H1 (cell line): ENCODE data around the gene TSPEAR. TPM values are rescaled to one million over a fixed set of nuclear protein-coding genes. Genes with fewer than 3 reads are reported as not detected.
A peak's percentile ranks its signal among the peaks of the same experiment; 100 is the strongest.

Experiments used
- CTCF ChIA-PET: fragments of 300-600 bp; sonication (Branson Sonifier 250); formaldehyde crosslinking; loops from one replicate; lab custom pipeline; 2021; ENCODE audit not compliant: partially characterized antibody; lab: Charles Lee
- POLR2A ChIA-PET: fragments of 300-600 bp; sonication (Branson Sonifier 250); formaldehyde crosslinking; loops from one replicate; lab custom pipeline; 2021; ENCODE audit warnings: inconsistent platforms; ENCODE audit not compliant: partially characterized antibody; lab: Charles Lee
- DNase-seq, 2 experiments: peaks; one replicate each; pipeline versions ENCODE4 v3.0.0 to v3.0.0-alpha.2; 2010 to 2022; ENCODE audit warnings: low spot score in 2 of 2, low read depth in 1 of 2, mixed read lengths in 1 of 2
- FAIRE-seq: peaks from 2 replicates; lab custom pipeline; 2011; peaks lifted over from hg19 to GRCh38; lab: Jason Lieb, UNC
- H2AFZ ChIP-seq: 2 replicates; pipeline ENCODE4 v1.8.1; 2012; ENCODE audit warnings: low read length, inconsistent platforms
- H2AK5ac ChIP-seq: 2 replicates; pipeline ENCODE4 v1.6.1; 2013; ENCODE audit warnings: low read depth, low read length
- H2BK120ac ChIP-seq: replicated peaks from 2 replicates; pipeline ENCODE3; 2013; ENCODE audit warnings: low read depth, low read length, inconsistent platforms
- H2BK12ac ChIP-seq: 2 replicates; pipeline ENCODE4 v1.6.1; 2013; ENCODE audit warnings: low read depth, low read length
- H2BK15ac ChIP-seq: 2 replicates; pipeline ENCODE4 v1.6.1; 2013; ENCODE audit warnings: low read length
- H2BK20ac ChIP-seq: 2 replicates; pipeline ENCODE4 v1.6.1; 2013; ENCODE audit warnings: low read length
- H2BK5ac ChIP-seq: 2 replicates; pipeline ENCODE4 v1.6.1; 2013; ENCODE audit warnings: low read depth, low read length
- H3K14ac ChIP-seq: 2 replicates; pipeline ENCODE4 v1.6.1; 2013; ENCODE audit warnings: inconsistent platforms; ENCODE audit not compliant: insufficient read length
- H3K18ac ChIP-seq: 2 replicates; pipeline ENCODE4 v1.6.1; 2013; ENCODE audit warnings: low read length; ENCODE audit errors: extremely low read depth
- H3K23ac ChIP-seq: 2 replicates; pipeline ENCODE4 v1.6.1; 2013; ENCODE audit warnings: inconsistent platforms; ENCODE audit not compliant: insufficient read length
- H3K23me2 ChIP-seq: 2 replicates; pipeline ENCODE4 v1.6.1; 2013; ENCODE audit warnings: low read depth, low read length
- H3K27ac ChIP-seq: 2 replicates; pipeline ENCODE4 v1.6.1; 2011; ENCODE audit warnings: low read depth, low read length, inconsistent platforms
- H3K27me3 ChIP-seq, 4 experiments: replicated peaks in 1 of 4; 1 replicate in 1 of 4; 2 replicates in 3 of 4; pipeline versions ENCODE4 v1.6.1 to v1.8.1; 2011 to 2013; ENCODE audit warnings: low read length in 3 of 4, mild to moderate bottlenecking in 3 of 4, inconsistent platforms in 2 of 4, mixed read lengths in 2 of 4, moderate library complexity in 1 of 4; ENCODE audit not compliant: control insufficient read depth in 3 of 4, insufficient read depth in 3 of 4; ENCODE audit errors: extremely low read depth in 1 of 4
- H3K36me3 ChIP-seq, 4 experiments: 2 replicates each; pipeline versions ENCODE4 v1.6.1 to v1.8.1; 2011 to 2013; ENCODE audit warnings: mild to moderate bottlenecking in 4 of 4, low read length in 3 of 4, moderate library complexity in 2 of 4, control low read depth in 1 of 4, inconsistent platforms in 1 of 4; ENCODE audit not compliant: insufficient read depth in 4 of 4, control insufficient read depth in 2 of 4
- H3K4ac ChIP-seq: replicated peaks from 2 replicates; pipeline ENCODE3; 2013; ENCODE audit warnings: low read length, low read depth, mixed read lengths, inconsistent platforms; ENCODE audit not compliant: insufficient read length
- H3K4me1 ChIP-seq, 4 experiments: replicated peaks in 1 of 4; 1 replicate in 1 of 4; 2 replicates in 3 of 4; pipeline versions ENCODE4 v1.6.1 to v1.8.1; 2011 to 2013; ENCODE audit warnings: low read length in 3 of 4, inconsistent platforms in 2 of 4, mixed read lengths in 1 of 4; ENCODE audit not compliant: insufficient read depth in 4 of 4, control insufficient read depth in 3 of 4
- H3K4me2 ChIP-seq, 2 experiments: 2 replicates each; pipeline versions ENCODE4 v1.6.1 to v1.8.1; 2011 to 2013; ENCODE audit warnings: low read depth in 2 of 2, low read length in 2 of 2, control low read depth in 1 of 2, inconsistent platforms in 1 of 2, mild to moderate bottlenecking in 1 of 2; ENCODE audit not compliant: insufficient read depth in 1 of 2
- H3K4me3 ChIP-seq, 4 experiments: fragments of 200-600, 300-600 bp in 1 of 4; sonication (generic), shearing (Covaris generic), sonication (Bioruptor Twin) in 1 of 4; 2 replicates each; pipeline versions ENCODE4 v1.5.1 to v1.8.1; 2011 to 2016; ENCODE audit warnings: low read length in 4 of 4, low read depth in 3 of 4, control low read depth in 2 of 4, inconsistent platforms in 2 of 4, mild to moderate bottlenecking in 2 of 4, mixed read lengths in 1 of 4, moderate library complexity in 1 of 4; ENCODE audit not compliant: insufficient read depth in 2 of 4; ENCODE audit errors: extremely low read depth in 1 of 4
- H3K56ac ChIP-seq: replicated peaks from 2 replicates; pipeline ENCODE3; 2013; ENCODE audit warnings: low read depth, mild to moderate bottlenecking, mixed read lengths, low read length, inconsistent platforms; ENCODE audit not compliant: insufficient read length
- H3K79me1 ChIP-seq: 2 replicates; pipeline ENCODE4 v1.6.1; 2013; ENCODE audit warnings: low read depth, low read length, control low read depth
- H3K79me2 ChIP-seq, 2 experiments: 2 replicates each; pipeline versions ENCODE4 v1.6.1 to v1.8.1; 2012 to 2013; ENCODE audit warnings: low read length in 2 of 2, mild to moderate bottlenecking in 2 of 2, inconsistent platforms in 1 of 2; ENCODE audit not compliant: insufficient read depth in 2 of 2, control insufficient read depth in 1 of 2
- H3K9ac ChIP-seq, 4 experiments: replicated peaks in 1 of 4; 1 replicate in 1 of 4; 2 replicates in 3 of 4; pipeline versions ENCODE4 v1.6.1 to v1.8.1; 2011 to 2013; ENCODE audit warnings: low read depth in 3 of 4, low read length in 3 of 4, control low read depth in 2 of 4, mild to moderate bottlenecking in 2 of 4, moderate library complexity in 2 of 4, inconsistent platforms in 1 of 4; ENCODE audit errors: extremely low read depth in 1 of 4
- H3K9me3 ChIP-seq, 2 experiments: 2 replicates each; pipeline versions ENCODE4 v1.6.1 to v1.8.1; 2012 to 2013; ENCODE audit warnings: mild to moderate bottlenecking in 2 of 2, moderate library complexity in 2 of 2, control low read depth in 1 of 2, inconsistent platforms in 1 of 2, low read depth in 1 of 2, low read length in 1 of 2, mixed read lengths in 1 of 2; ENCODE audit not compliant: insufficient read depth in 2 of 2
- H4K20me1 ChIP-seq, 2 experiments: replicated peaks in 1 of 2; 2 replicates each; pipeline versions ENCODE3 to v1.8.1; 2011 to 2013; ENCODE audit warnings: inconsistent platforms in 2 of 2, low read length in 2 of 2, mild to moderate bottlenecking in 1 of 2; ENCODE audit not compliant: insufficient read depth in 2 of 2, control insufficient read depth in 1 of 2
- H4K5ac ChIP-seq: 2 replicates; pipeline ENCODE4 v1.6.1; 2013; ENCODE audit warnings: low read length, low read depth, mixed read lengths, inconsistent platforms; ENCODE audit not compliant: insufficient read length
- H4K8ac ChIP-seq: 2 replicates; pipeline ENCODE4 v1.8.0; 2013; ENCODE audit warnings: mild to moderate bottlenecking, moderate library complexity, low read length, inconsistent platforms; ENCODE audit not compliant: insufficient read depth; ENCODE audit errors: extremely low read depth
- H4K91ac ChIP-seq: replicated peaks from 2 replicates; pipeline ENCODE3; 2013; ENCODE audit warnings: low read length, mixed read lengths, inconsistent platforms; ENCODE audit not compliant: insufficient read length
- CBX5 ChIP-seq: fragments of 300-800, 300-1000 bp; sonication (generic); IDR thresholded peaks from 2 replicates; pipeline ENCODE4 v1.7.1; 2016; ENCODE audit warnings: antibody characterized with exemption, low read length, low read depth
- CTBP2 ChIP-seq: IDR thresholded peaks from 2 replicates; pipeline ENCODE4 v1.7.0; 2011; ENCODE audit warnings: borderline replicate concordance, mild to moderate bottlenecking, moderate library complexity, mixed read lengths, low read length; ENCODE audit not compliant: insufficient read depth, insufficient read length
- FOSL1 ChIP-seq: IDR thresholded peaks from 2 replicates; pipeline ENCODE4 v1.6.1; 2011; ENCODE audit warnings: mild to moderate bottlenecking, low read depth, low read length, moderate library complexity; ENCODE audit not compliant: insufficient read depth
- HDAC6 ChIP-seq: IDR thresholded peaks from one replicate; pipeline ENCODE4 v1.7.1; 2012; ENCODE audit warnings: low read depth, mild to moderate bottlenecking, inconsistent platforms, low read length, moderate library complexity
- JUND ChIP-seq: IDR thresholded peaks from 2 replicates; pipeline ENCODE4 v1.6.1; 2011; ENCODE audit warnings: mild to moderate bottlenecking, improper control_type of control experiment, low read length
- NRF1 ChIP-seq: IDR thresholded peaks from 2 replicates; pipeline ENCODE4 v1.6.1; 2011; ENCODE audit warnings: mild to moderate bottlenecking, low read depth, low read length, improper control_type of control experiment
- POLR2AphosphoS5 ChIP-seq: IDR thresholded peaks from 2 replicates; pipeline ENCODE4 v1.6.1; 2011; ENCODE audit warnings: low read depth, low read length
- POU5F1 ChIP-seq: IDR thresholded peaks from 2 replicates; pipeline ENCODE4 v1.6.1; 2011; ENCODE audit warnings: low read depth, mild to moderate bottlenecking, low read length, moderate library complexity
- RAD21 ChIP-seq, 2 experiments: IDR thresholded peaks in 1 of 2; conservative IDR thresholded peaks in 1 of 2; 2 replicates each; pipeline ENCODE4 v1.6.1; 2011; ENCODE audit warnings: low read depth in 2 of 2, low read length in 2 of 2, improper control_type of control experiment in 1 of 2, inconsistent platforms in 1 of 2, mild to moderate bottlenecking in 1 of 2, moderate library complexity in 1 of 2
- WGBS, 2 experiments: shearing (Covaris generic) in 1 of 2; methylation state at CpG; one replicate each; pipeline versions ENCODE4 v1.1.6 to v1.1.7; 2013 to 2015; ENCODE audit warnings: low lambda C conversion rate in 2 of 2, mixed read lengths in 2 of 2, inconsistent platforms in 1 of 2, low coverage in 1 of 2, missing lambda C conversion rate in 1 of 2; ENCODE audit not compliant: insufficient replicate concordance in 2 of 2, insufficient coverage in 1 of 2, insufficient read length in 1 of 2; ENCODE audit errors: extremely low coverage in 1 of 2, missing lambda C conversion rate in 1 of 2; 5-methylcytosine and 5-hydroxymethylcytosine counted together
- polyA plus RNA-seq, 7 experiments: library from polyadenylated mRNA; depleted of rRNA in 3 of 7; stranded (reverse) in 5 of 7; unstranded in 2 of 7; fragments of >200 nt in 5 of 7; fragments of 200-250 nt in 2 of 7; gene quantifications; 1 replicate in 5 of 7; 2 replicates in 1 of 7; 4 replicates in 1 of 7; pipeline versions ENCODE4 v1.2.1 to v1.2.3, GENCODE V29; 2011 to 2013; ENCODE audit warnings: missing spikeins in 2 of 7, mixed read lengths in 2 of 7
- total RNA-seq: library from RNA; stranded (reverse); fragmentation: NEBNext Ultra II Directional; extraction: Animal tissue kit (Norgen Biotek cat#: 25700); gene quantifications from 2 replicates; pipeline ENCODE4 v1.2.1, GENCODE V29; 2021
- TF ChIP-seq, protein P1 (sequence below): IDR thresholded peaks from 2 replicates; pipeline ENCODE4 v1.6.1; 2012; ENCODE audit warnings: inconsistent platforms

The TSPEAR gene
- total and polyA plus RNA-seq, 2 of the 8 experiments (the other 6 are each of a cell fraction or from before 2014, with no cell fraction given) = 0.58 to 0.89 TPM

DNA sequence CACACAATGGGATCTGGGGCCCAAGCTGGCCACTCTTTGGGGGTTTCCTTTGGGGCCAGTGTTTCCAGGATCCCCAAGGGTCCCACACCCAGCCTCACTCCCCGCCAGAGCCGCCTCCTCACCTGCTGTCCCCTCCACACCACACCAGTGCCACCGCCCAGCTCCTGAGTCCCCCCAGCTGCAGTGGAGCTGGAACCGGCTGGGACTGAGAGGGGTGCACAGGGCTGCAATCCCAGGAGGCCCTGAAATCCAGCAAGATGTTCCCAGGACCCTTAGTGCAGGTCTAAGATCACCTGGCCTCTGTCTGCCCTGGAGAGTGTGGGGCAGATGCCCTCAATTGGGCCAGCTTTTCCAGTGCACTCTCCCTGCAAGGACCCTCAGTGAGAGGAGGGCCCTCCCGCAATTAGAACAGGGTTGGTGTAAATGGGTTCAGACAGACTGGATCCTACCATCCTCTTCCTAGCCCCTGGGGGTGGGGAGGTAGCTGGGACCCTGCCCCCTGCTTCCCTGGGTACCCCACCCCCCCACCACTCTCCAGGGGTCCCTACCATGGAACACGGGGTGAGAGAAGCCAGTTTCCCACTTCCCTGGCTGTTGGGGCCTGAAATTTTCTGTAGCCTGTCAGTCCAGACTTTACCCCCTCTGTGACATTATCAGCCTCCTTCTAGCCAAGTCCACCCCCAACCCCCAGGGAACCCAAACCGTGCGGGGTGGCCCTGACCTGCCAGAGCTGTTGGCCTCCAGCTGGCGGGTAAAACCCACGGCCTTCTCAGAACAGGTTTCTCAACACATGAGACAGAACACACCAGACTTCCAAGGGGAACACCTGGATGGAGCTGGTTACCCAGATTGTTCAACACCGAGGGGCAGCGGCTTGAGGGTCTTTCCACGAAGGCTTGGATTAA is 7.4 kb downstream of the TSPEAR start:
- no peak for FAIRE-seq
- H4K8ac ChIP-seq = peak overlapping the region; percentile 77
- WGBS, 2 experiments = 52% methylated on average over 13 of the region's 13 CpGs; no CpG with 5 or more reads in 1 of the 2 experiments
- H3K4me3 ChIP-seq = peak overlapping the region in 3 of 4 experiments; percentile 14 to 48 (median 23); a peak in 5 of 8 replicates
- DNase-seq = no peak
- CTCF ChIA-PET = interaction anchor here (0.8 to 3.6 kb wide), 10 partner anchors 9 to 214 kb away, joined by 3 to 14 read pairs (median 4); no protein-coding TSS in a partner anchor
- H3K9ac ChIP-seq = no peak overlapping the region; a peak in 1 of 7 replicates
- peak overlapping the region; percentile 85 for H2BK120ac ChIP-seq
- peak overlapping the region; percentile 97 for H2BK20ac ChIP-seq
- peaks cover 0 to 4% of the 10 kb centered on the region in 2 experiments for H4K20me1 ChIP-seq
- peak overlapping the region; percentile 52 for H3K56ac ChIP-seq
- peak overlapping the region; percentile 97 for H2AK5ac ChIP-seq
- peaks cover 3 to 56% (median 48%) of the 10 kb centered on the region in 4 experiments for H3K4me1 ChIP-seq
- H2BK12ac ChIP-seq = peak overlapping the region; percentile 95
- H2BK15ac ChIP-seq = peak overlapping the region; percentile 92; the same call in 1 of the 2 replicates
- H3K27ac ChIP-seq = peak overlapping the region; percentile 56; the same call in 1 of the 2 replicates
- peak overlapping the region; percentile 79 for H4K5ac ChIP-seq
- peak overlapping the region; percentile 16 for H3K4ac ChIP-seq
- peak overlapping the region; percentile 58 to 77 for H3K4me2 ChIP-seq
- no peaks in the 10 kb centered on the region for H3K36me3 ChIP-seq
- H3K79me2 ChIP-seq = no peaks in the 10 kb centered on the region
- peaks cover 26% of the 10 kb centered on the region for H3K23me2 ChIP-seq
- H3K79me1 ChIP-seq = peaks cover 3% of the 10 kb centered on the region; the same call in 1 of the 2 replicates
- POLR2A ChIA-PET = interaction anchor here (0.8 to 2.8 kb wide), 5 partner anchors 15 to 218 kb away, joined by 3 to 7 read pairs (median 4); partner anchors contain the start of gene UBE2G2
- H3K23ac ChIP-seq = no peak overlapping the region
- peaks cover 5 to 23% (median 19%) of the 10 kb centered on the region in 4 experiments; a peak in 6 of 7 replicates for H3K27me3 ChIP-seq
- no peak overlapping the region for H3K14ac ChIP-seq
- no peaks in the 10 kb centered on the region for H3K9me3 ChIP-seq
- H4K91ac ChIP-seq = peak overlapping the region; percentile 75
- peak overlapping the region; percentile 90; the same call in 1 of the 2 replicates for H2BK5ac ChIP-seq
- H2AFZ ChIP-seq = no peak overlapping the region
- H3K18ac ChIP-seq = peak overlapping the region; percentile 90
- TF ChIP-seq NRF1 (no peak), POLR2AphosphoS5 (no peak), FOSL1 (no peak), CBX5 (no peak), HDAC6 (no peak), RAD21 (IDR thresholded peaks at IDR 0.05 in 1 of 2, conservative IDR thresholded peaks at IDR 0.05 in 1 of 2; ENCODE audit: low read depth in 2 of 2, low read length in 2 of 2) (no peak), CTBP2 (no peak), JUND (no peak), POU5F1 (no peak)
- TF ChIP-seq, protein P1, sequence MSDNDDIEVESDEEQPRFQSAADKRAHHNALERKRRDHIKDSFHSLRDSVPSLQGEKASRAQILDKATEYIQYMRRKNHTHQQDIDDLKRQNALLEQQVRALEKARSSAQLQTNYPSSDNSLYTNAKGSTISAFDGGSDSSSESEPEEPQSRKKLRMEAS = no peak
